ENCODE data around the gene ALDH8A1. TPM values are rescaled to one million over a fixed set of nuclear protein-coding genes. Genes with fewer than 3 reads are reported as not detected.
A peak's percentile ranks its signal among the peaks of the same experiment; 100 is the strongest.

The ALDH8A1 gene
- total and polyA plus RNA-seq, 10 of the 15 experiments (the other 5 are each of a cell fraction or from before 2014, with no cell fraction given): 0.13 to 1.8 (median 0.62) TPM; not detected in 3

DNA sequence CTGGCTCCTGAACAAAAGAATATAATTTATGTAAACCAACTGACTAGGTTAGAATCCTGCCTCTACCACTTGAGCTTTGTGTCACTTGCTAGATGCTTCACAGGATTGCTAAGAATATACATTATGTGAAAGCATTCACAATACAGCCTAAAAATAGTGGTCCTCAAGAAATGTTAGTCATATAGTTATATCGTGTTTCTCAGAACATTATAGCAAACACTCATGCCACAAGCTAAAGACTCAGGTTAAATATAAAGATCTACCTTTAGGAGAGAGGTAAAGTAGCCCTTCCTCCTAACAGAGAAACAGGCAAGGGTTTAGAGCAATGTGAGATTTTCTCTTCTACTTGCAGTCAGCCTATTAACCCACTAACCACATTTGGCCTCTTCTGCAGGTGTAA, 17.8 kb upstream of the ALDH8A1 start:
- 3% methylated on average over 1 of the region's 1 CpG for WGBS (ENCODE audit: insufficient coverage, insufficient replicate concordance, low lambda C conversion rate, missing lambda C conversion rate)
- Histone ChIP-seq H3K27ac (ENCODE audit: control insufficient read depth, insufficient read depth) (no peak overlapping the region), H3K36me3 (ENCODE audit: control insufficient read depth in 2 of 2, insufficient read depth in 2 of 2, low read length in 1 of 2) (peaks cover 0 to 5% of the 10 kb centered on the region in 2 experiments; a peak in 1 of 4 replicates), H4K20me1 (ENCODE audit: control insufficient read depth, insufficient read depth) (no peaks in the 10 kb centered on the region), H3K4me2 (ENCODE audit: control insufficient read depth, insufficient read depth) (no peak overlapping the region), H2AFZ (ENCODE audit: control insufficient read depth, low read depth, low read length) (no peak overlapping the region), H3K27me3 (replicated peaks in 1 of 2; ENCODE audit: control insufficient read depth in 2 of 2, insufficient read depth in 2 of 2, low read length in 1 of 2) (no peaks in the 10 kb centered on the region), H3K79me2 (ENCODE audit: control insufficient read depth, insufficient read depth, low read length) (no peaks in the 10 kb centered on the region), H3K4me3 (no peak overlapping the region), H3K9me3 (replicated peaks; ENCODE audit: control insufficient read depth, insufficient read depth, low read length) (no peaks in the 10 kb centered on the region), H3K9ac (ENCODE audit: control insufficient read depth, insufficient read depth, low read length) (no peak overlapping the region), H3K4me1 (ENCODE audit: control insufficient read depth, insufficient read depth, low read length) (no peaks in the 10 kb centered on the region)
- no peak for DNase-seq (ENCODE audit: low read depth, low spot score)
- intact Hi-C loops (cut with micrococcal nuclease; ENCODE audit: unreplicated experiment) (no loop called here), in situ Hi-C loops (cut with MboI) (no loop called here)
- TF ChIP-seq IRF4 (IDR thresholded peaks at IDR 0.05; ENCODE audit: low read depth, low read length) (no peak), SMAD1 (IDR thresholded peaks at IDR 0.05; ENCODE audit: low read depth, partially characterized antibody) (no peak), MEF2A (IDR thresholded peaks at IDR 0.05; ENCODE audit: insufficient read depth, low read depth, low read length) (0 out of 2 replicates have a peak, but pooled peaks have one; percentile 49), EP300 (IDR thresholded peaks at IDR 0.05; ENCODE audit: borderline replicate concordance in 1 of 2, control insufficient read depth in 1 of 2, low read depth in 2 of 2, low read length in 2 of 2) (no peak)
- TF ChIP-seq, protein P1, sequence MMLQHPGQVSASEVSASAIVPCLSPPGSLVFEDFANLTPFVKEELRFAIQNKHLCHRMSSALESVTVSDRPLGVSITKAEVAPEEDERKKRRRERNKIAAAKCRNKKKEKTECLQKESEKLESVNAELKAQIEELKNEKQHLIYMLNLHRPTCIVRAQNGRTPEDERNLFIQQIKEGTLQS (IDR thresholded peaks at IDR 0.05; ENCODE audit: borderline replicate concordance, extremely low read depth, low read depth, low read length): no peak
- TF ChIP-seq, protein P2, sequence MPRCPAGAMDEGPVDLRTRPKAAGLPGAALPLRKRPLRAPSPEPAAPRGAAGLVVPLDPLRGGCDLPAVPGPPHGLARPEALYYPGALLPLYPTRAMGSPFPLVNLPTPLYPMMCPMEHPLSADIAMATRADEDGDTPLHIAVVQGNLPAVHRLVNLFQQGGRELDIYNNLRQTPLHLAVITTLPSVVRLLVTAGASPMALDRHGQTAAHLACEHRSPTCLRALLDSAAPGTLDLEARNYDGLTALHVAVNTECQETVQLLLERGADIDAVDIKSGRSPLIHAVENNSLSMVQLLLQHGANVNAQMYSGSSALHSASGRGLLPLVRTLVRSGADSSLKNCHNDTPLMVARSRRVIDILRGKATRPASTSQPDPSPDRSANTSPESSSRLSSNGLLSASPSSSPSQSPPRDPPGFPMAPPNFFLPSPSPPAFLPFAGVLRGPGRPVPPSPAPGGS (IDR thresholded peaks at IDR 0.05; ENCODE audit: borderline replicate concordance, insufficient read depth, low read depth, low read length, poor library complexity, severe bottlenecking): peak; percentile 22
- no peak for FAIRE-seq
- ChIA-PET CTCF (interaction anchor here (1.2 to 2.3 kb wide), 3 partner anchors 10 to 29 kb away, joined by 3 to 15 read pairs (median 5); no protein-coding TSS in a partner anchor), POLR2A (no interaction called here), SMC1A (ENCODE audit: uncharacterized antibody, unreplicated experiment) (interaction anchor here (0.6 to 1.2 kb wide), 6 partner anchors 8 to 458 kb away, joined by 3 to 4 read pairs (median 3); no protein-coding TSS in a partner anchor), RAD21 (ENCODE audit: unreplicated experiment) (interaction anchor here (1.2 kb wide), 1 partner anchor 472 kb away, joined by 4 read pairs; no protein-coding TSS in a partner anchor)
- ATAC-seq: peak; percentile 23; the same call in 1 of the 3 replicates
- no TSS peak for BruUV-seq (replicated peaks)
